Colon (tissue), 2 donors: Measurements from ENCODE around the gene TMIE.
"Not testable (repeated sequence)": the region's sequence is repeated elsewhere in the genome, so short reads cannot be mapped to it uniquely, and the experiment has no call there.

ENCODE experiments used
- FAIRE-seq: peaks from 2 replicates; lab custom pipeline; 2012; peaks lifted over from hg19 to GRCh38; lab: Jason Lieb, UNC
- donor health status: control.
- donor health status: control.

The TMIE gene

GRCh38 chr3:46722443-46722842, 21.3 kb downstream of the TMIE start:
- no peak for FAIRE-seq

- FAIRE-seq: no peak
Observed at GRCh38 chr3:46724424-46724823, 23.2 kb downstream of the TMIE start.

GRCh38 chr3:46725621-46726314, 24.6 kb downstream of the TMIE start:
- FAIRE-seq: no peak

- FAIRE-seq: no peak
Observed at GRCh38 chr3:46729038-46729437, 27.8 kb downstream of the TMIE start.

GRCh38 chr3:46730819-46731218, 29.6 kb downstream of the TMIE start:
- FAIRE-seq: no peak

GRCh38 chr3:46731795-46732194, 30.6 kb downstream of the TMIE start:
- no peak for FAIRE-seq

GRCh38 chr3:46733026-46733800, 32.0 kb downstream of the TMIE start:
- FAIRE-seq: no peak

- no peak for FAIRE-seq
Observed at GRCh38 chr3:46734773-46735172, 33.6 kb downstream of the TMIE start.

GRCh38 chr3:46736006-46736872, 35.0 kb downstream of the TMIE start:
- FAIRE-seq: no peak

GRCh38 chr3:46737329-46737731, 36.1 kb downstream of the TMIE start:
- FAIRE-seq: no peak

GRCh38 chr3:46739565-46739964, 38.4 kb downstream of the TMIE start:
- not testable (repeated sequence) for FAIRE-seq

GRCh38 chr3:46742992-46743585, 41.9 kb downstream of the TMIE start:
- FAIRE-seq: no peak

- FAIRE-seq: peak; percentile 14
Observed at GRCh38 chr3:46746711-46747110, 45.5 kb downstream of the TMIE start.

- no peak for FAIRE-seq
Observed at GRCh38 chr3:46748170-46748569, 47.0 kb downstream of the TMIE start.

GRCh38 chr3:46749129-46749528, 47.9 kb downstream of the TMIE start:
- FAIRE-seq: no peak

GRCh38 chr3:46750555-46751038, 49.4 kb downstream of the TMIE start:
- FAIRE-seq: no peak

- FAIRE-seq: not testable (repeated sequence)
Observed at GRCh38 chr3:46753127-46753526, 51.9 kb downstream of the TMIE start.

GRCh38 chr3:46755646-46756045, 54.5 kb downstream of the TMIE start:
- FAIRE-seq: no peak

GRCh38 chr3:46756642-46757041, 55.5 kb downstream of the TMIE start:
- FAIRE-seq: no peak

- no peak for FAIRE-seq
Observed at GRCh38 chr3:46759239-46760167, 58.3 kb downstream of the TMIE start.
